ENCODE measurements around the gene RNF20.

- TF ChIP-seq POLR2A (IDR thresholded peaks at IDR 0.05): no peak
- TF ChIP-seq CTCF (IDR thresholded peaks at IDR 0.05): no peak
Measured at GRCh38 chr9:101561740-101562139, 28.1 kb downstream of the RNF20 start.

All from esophagus squamous epithelium (tissue), 4 donors.